Duodenal mucosa (tissue), 2 donors: ENCODE measurements around the gene VAMP7.
"Not testable (repeated sequence)": the region's sequence is repeated elsewhere in the genome, so short reads cannot be mapped to it uniquely, and the experiment has no call there.

ENCODE experiments used
- H3K27ac ChIP-seq: one replicate; pipeline ENCODE4 v1.7.0; 2013; ENCODE audit warnings: low read depth, low read length
- H3K27me3 ChIP-seq, 2 donors: one replicate each; pipeline ENCODE4 v1.7.0; 2013; ENCODE audit warnings: low read length in 2 of 2, control low read depth in 1 of 2; ENCODE audit not compliant: insufficient read depth in 2 of 2, control insufficient read depth in 1 of 2
- H3K36me3 ChIP-seq, 2 donors: one replicate each; pipeline ENCODE4 v1.7.0; 2013; ENCODE audit warnings: low read length in 2 of 2, control low read depth in 1 of 2; ENCODE audit not compliant: insufficient read depth in 2 of 2, control insufficient read depth in 1 of 2
- H3K4me1 ChIP-seq, 2 donors: one replicate each; pipeline ENCODE4 v1.7.0; 2013; ENCODE audit warnings: low read length in 2 of 2, control low read depth in 1 of 2; ENCODE audit not compliant: insufficient read depth in 2 of 2, control insufficient read depth in 1 of 2
- H3K4me3 ChIP-seq, 2 donors: one replicate each; pipeline ENCODE4 v1.7.0; 2013; ENCODE audit warnings: low read length in 2 of 2, low read depth in 1 of 2
- H3K9ac ChIP-seq, 2 donors: one replicate each; pipeline ENCODE4 v1.7.0; 2013; ENCODE audit warnings: low read length in 2 of 2, low read depth in 1 of 2
- H3K9me3 ChIP-seq, 2 donors: one replicate each; pipeline ENCODE4 v1.7.0; 2013; ENCODE audit warnings: low read length in 2 of 2, control low read depth in 1 of 2; ENCODE audit not compliant: control insufficient read depth in 1 of 2

The VAMP7 gene

DNA sequence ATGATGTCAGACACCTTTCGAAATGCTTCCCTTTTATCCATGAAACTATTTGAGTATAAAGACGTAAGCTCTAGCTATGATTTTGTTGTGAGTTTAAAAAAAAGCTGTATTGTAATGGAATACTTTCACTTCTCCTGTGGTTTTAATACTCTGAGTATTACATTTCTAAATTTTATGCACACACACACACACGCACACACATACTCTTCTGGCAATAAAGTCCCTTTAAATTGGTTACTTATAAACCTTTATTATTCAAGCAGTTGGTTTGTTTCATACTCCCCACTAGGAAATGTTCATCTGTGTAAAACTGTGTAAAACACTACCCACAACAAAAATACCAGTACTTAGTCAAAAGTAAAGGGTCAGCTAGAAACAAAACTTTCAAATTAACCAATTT is 18.2 kb downstream of the VAMP7 start:
- Histone ChIP-seq H3K36me3 (peaks cover 7 to 26% of the 10 kb centered on the region in 2 donors), H3K9ac (no peak overlapping the region)

DNA sequence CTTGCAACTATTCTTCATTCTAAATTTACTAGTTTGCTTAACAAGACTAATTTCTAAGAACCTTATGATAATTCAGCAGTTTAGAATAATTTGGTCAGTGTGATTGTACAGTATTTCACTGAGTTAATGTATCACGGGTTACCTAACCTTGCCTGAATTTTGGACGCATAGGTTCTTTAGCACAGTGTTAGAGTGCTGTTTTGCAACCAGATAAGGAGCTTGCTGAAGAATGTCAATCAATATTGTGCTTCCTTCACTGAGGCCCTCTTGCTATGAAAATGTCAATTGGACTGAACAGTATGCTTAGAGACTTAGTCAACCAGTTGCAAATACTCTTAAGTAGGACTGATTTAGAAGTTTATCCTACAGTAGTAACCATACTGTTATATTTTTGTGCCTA is 19.6 kb downstream of the VAMP7 start:
- H3K27ac ChIP-seq, result no peak overlapping the region
- H3K27me3 ChIP-seq, result no peaks in the 10 kb centered on the region
- no peak overlapping the region for H3K4me3 ChIP-seq
- no peaks in the 10 kb centered on the region for H3K9me3 ChIP-seq
- peaks cover 7 to 18% of the 10 kb centered on the region in 2 donors for H3K36me3 ChIP-seq
- H3K9ac ChIP-seq, result no peak overlapping the region
- no peaks in the 10 kb centered on the region for H3K4me1 ChIP-seq

More for the DNA sequence above, 18.2 kb downstream of the VAMP7 start:
- Histone ChIP-seq H3K27ac (no peak overlapping the region), H3K27me3 (no peaks in the 10 kb centered on the region), H3K4me1 (no peaks in the 10 kb centered on the region), H3K9me3 (no peaks in the 10 kb centered on the region), H3K4me3 (no peak overlapping the region)

DNA sequence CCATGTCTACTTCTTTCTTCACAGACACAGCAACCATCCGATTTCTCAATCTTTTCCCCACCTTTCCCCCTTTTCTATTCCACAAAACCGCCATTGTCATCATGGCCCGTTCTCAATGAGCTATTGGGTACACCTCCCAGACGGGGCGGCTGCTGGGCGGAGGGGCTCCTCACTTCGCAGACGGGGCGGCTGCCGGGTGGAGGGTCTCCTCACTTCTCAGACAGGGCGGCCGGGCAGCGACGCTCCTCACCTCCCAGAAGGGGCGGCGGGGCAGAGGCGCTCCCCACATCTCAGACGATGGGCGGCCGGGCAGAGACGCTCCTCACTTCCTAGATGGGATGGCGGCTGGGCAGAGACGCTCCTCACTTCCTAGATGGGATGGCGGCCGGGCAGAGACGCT is 26.5 kb downstream of the VAMP7 start:
- peaks cover 0 to 13% of the 10 kb centered on the region in 2 donors for H3K36me3 ChIP-seq
- not testable (repeated sequence) for H3K27me3 ChIP-seq, H3K9ac ChIP-seq, H3K9me3 ChIP-seq, H3K27ac ChIP-seq, H3K4me1 ChIP-seq, H3K4me3 ChIP-seq

DNA sequence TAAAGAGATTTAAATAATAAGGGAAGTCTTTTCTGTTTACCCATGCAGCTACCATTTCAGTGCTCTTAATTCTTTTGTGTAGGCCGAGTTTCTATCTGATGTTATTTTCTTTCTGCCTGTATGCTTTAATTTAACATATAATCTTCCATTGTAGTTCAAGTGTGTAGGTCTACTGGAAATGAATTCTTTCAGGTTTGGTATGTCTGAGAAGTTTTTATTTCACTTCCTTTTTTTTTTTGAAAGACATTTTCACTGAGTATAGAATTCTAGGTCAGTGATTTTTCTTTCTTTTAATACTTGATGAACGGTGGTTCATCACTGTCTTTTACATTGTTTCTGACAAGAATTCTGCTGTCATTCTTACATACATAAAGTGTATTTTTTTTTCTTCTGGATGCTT is 42.1 kb downstream of the VAMP7 start:
- Histone ChIP-seq H3K27me3 (no peaks in the 10 kb centered on the region), H3K4me3 (no peak overlapping the region), H3K9me3 (peaks cover 3% of the 10 kb centered on the region in 2 donors), H3K4me1 (no peaks in the 10 kb centered on the region), H3K36me3 (peaks cover 0 to 11% of the 10 kb centered on the region in 2 donors), H3K9ac (no peak overlapping the region), H3K27ac (no peak overlapping the region)

DNA sequence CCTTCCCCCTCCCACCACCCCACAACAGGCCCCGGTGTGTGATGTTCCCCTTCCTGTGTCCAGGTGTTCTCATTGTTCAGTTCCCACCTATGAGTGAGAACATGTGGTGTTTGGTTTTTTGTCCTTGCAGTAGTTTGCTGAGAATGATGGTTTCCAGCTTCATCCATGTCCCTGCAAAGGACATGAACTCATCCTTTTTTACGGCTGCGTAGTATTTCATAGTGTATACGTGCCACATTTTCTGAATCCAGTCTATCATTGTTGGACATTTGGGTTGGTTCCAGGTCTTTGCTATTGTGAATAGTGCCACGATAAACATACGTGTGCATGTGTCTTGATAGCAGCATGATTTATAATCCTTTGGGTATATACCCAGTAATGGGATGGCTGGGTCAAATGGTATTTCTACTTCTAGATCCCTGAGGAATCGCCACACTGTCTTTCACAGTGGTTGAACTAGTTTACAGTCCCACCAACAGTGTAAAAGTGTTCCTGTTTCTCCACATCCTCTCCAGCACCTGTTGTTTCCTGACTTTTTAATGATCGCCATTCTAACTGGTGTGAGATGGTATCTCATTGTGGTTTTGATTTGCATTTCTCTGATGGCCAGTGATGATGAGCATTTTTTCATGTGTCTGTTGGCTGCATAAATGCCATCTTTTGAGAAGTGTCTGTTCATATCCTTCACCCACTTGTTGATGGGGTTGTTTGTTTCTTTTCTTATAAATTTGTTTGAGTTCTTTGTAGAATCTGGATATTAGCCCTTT is 49.9 kb downstream of the VAMP7 start:
- H3K4me1 ChIP-seq, H3K9ac ChIP-seq, H3K27me3 ChIP-seq, H3K4me3 ChIP-seq, H3K27ac ChIP-seq, H3K36me3 ChIP-seq: not testable (repeated sequence)
- peaks cover 10 to 16% of the 10 kb centered on the region in 2 donors for H3K9me3 ChIP-seq

DNA sequence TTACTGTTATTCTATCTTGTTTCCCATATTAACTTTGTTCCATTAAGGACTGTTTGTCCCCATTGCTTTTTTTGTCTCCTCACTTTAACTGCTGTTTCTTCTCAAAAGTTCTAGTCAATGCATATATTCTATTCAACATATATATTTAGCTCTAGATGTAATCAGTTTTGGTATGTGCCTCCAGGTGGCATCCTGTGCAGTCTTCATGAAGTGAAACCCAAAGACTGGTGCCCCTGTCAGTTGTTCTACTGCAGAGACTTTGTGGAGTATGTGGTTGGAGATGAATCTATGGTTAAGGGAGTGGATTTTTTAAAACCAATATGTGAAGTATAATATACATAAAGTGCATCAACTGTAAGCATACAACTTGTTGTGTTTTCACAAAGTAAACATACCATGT is 57.0 kb downstream of the VAMP7 start:
- Histone ChIP-seq H3K4me3 (no peak overlapping the region), H3K36me3 (peaks cover 0 to 3% of the 10 kb centered on the region in 2 donors), H3K9ac (no peak overlapping the region), H3K9me3 (no peaks in the 10 kb centered on the region), H3K4me1 (no peaks in the 10 kb centered on the region), H3K27ac (no peak overlapping the region), H3K27me3 (no peaks in the 10 kb centered on the region)

DNA sequence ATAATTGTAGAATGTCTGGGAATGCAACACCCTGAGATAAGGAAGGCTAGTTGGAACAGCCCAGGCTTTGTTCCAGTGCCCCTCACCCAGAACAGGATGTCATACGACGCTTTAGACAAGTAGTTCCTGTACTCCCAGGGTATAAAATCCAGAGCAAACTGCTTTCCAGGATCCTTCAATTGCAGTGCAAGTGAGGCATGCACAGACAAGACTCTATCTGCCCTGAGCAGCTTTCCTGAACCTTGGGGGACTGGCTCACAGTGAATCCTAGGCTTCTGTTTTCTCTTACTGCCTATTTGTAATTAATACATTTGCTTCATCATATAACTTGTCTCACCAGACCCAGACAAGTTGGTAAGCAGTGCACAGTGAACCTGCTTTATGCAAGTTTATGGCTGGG is 68.0 kb downstream of the VAMP7 start:
- Histone ChIP-seq H3K27ac (no peak overlapping the region), H3K4me1 (no peaks in the 10 kb centered on the region), H3K27me3 (no peaks in the 10 kb centered on the region), H3K36me3 (peaks cover 0 to 7% of the 10 kb centered on the region in 2 donors), H3K4me3 (no peak overlapping the region), H3K9me3 (peaks cover 0 to 7% of the 10 kb centered on the region in 2 donors), H3K9ac (no peak overlapping the region)

DNA sequence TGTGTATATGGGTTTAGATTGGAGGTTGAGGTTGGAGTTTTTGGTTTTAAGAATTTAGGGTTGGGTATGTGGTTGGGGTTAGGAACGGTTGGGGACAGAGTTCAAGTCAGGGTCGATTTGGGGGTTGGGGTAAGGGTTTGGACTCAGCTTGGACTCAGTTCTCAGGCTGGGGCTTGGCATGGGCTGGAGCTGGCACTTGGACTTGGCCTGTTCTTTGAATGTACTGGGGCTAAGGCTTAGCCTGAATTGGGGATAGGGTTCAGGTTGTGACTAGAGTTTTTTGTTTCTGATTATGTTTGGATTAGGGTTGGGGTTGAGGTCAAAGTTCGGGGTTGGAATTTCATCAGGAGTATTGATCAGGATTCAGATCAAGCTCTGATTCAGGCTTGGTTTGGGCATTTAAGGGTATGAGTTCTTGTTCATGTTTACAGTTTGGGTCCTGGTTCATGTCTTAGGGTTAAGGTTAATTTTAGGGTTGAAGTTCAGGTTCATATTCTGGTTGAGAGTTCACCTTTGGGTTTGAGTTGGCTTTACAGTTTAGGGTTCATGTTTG is 70.2 kb downstream of the VAMP7 start:
- Histone ChIP-seq H3K9me3 (peaks cover 0 to 4% of the 10 kb centered on the region in 2 donors), H3K9ac (no peak overlapping the region), H3K36me3 (no peaks in the 10 kb centered on the region), H3K4me1 (no peaks in the 10 kb centered on the region), H3K27ac (no peak overlapping the region), H3K4me3 (no peak overlapping the region), H3K27me3 (no peaks in the 10 kb centered on the region)

DNA sequence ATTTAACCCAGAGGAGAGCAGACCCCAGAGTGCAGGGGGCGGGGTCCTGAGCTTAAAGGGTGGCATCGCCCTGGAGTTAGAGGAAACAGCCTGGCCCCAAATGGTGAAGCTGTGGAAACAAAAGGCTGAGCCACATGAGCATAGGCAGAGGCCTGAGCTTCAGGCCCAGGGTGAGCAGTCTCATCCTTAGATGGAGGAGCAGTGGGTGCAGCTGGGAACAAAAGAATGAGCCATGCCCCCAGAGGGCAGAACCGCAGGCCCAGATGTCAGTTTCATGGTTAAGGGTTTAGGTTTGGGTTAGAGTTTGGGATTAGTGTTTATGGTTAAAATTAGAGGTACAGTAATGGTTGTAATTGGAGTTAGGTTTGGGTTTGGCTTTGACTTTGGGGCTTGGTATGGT is 71.9 kb downstream of the VAMP7 start:
- Histone ChIP-seq H3K9me3 (peaks cover 0 to 4% of the 10 kb centered on the region in 2 donors), H3K27ac (no peak overlapping the region), H3K27me3 (no peaks in the 10 kb centered on the region), H3K4me3 (no peak overlapping the region), H3K36me3 (no peaks in the 10 kb centered on the region), H3K4me1 (no peaks in the 10 kb centered on the region), H3K9ac (no peak overlapping the region)

DNA sequence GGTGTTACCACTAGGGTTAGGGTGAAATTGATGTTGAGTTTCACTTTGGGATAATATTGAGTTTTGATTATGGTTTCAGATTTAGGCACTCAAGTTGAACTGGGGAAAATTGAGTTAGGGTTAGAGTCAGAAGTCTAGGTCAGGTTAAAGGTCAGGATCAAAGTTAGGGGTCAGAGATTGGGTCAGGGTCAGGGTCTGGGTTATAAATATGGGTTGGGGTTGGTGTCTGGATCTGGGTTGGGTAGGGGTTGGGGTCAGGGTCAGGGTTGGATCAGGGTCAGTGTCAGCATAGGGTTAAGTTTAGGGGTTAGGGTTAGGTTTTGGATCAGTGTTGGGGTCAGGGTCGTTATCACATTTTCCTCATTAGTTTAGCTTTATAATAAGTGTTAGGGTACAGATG is 73.6 kb downstream of the VAMP7 start:
- Histone ChIP-seq H3K36me3 (no peaks in the 10 kb centered on the region), H3K4me3 (no peak overlapping the region), H3K9ac (no peak overlapping the region), H3K27ac (no peak overlapping the region), H3K4me1 (no peaks in the 10 kb centered on the region), H3K27me3 (no peaks in the 10 kb centered on the region), H3K9me3 (peaks cover 0 to 4% of the 10 kb centered on the region in 2 donors)
